Stimulated activated CD4-positive, alpha-beta T cell treated with anti-CD3 and anti-CD28 coated beads, Interleukin-15, amount 100 ng/mL, for 1 hour (primary cell): ENCODE measurements around the gene TRAPPC3L.

Experiments used
- DNase-seq, 2 donors: peaks; one replicate each; pipeline ENCODE4 v3.0.0-alpha.2; 2020; ENCODE audit warnings: low read depth in 1 of 2, low spot score in 1 of 2

The TRAPPC3L gene

GRCh38 chr6:116560130-116560529, 14.6 kb upstream of the TRAPPC3L start:
- no peak for DNase-seq

GRCh38 chr6:116557893-116558292, 12.4 kb upstream of the TRAPPC3L start:
- no peak for DNase-seq

- DNase-seq: no peak
Measured at GRCh38 chr6:116556814-116557415, 11.4 kb upstream of the TRAPPC3L start.

GRCh38 chr6:116556065-116556464, 10.6 kb upstream of the TRAPPC3L start:
- DNase-seq: no peak

GRCh38 chr6:116553451-116553850, 8.0 kb upstream of the TRAPPC3L start, which contains the start of gene CALHM4:
CALHM4 (plus strand) TSS chr6:116553751; CDS start chr6:116553794, 43 bp downstream.
- no peak for DNase-seq

- no peak for DNase-seq
Measured at GRCh38 chr6:116550796-116551195, 5.3 kb upstream of the TRAPPC3L start.

- DNase-seq: no peak
Measured at GRCh38 chr6:116547358-116547757, 1.9 kb upstream of the TRAPPC3L start.

GRCh38 chr6:116543149-116543548, 2.3 kb downstream of the TRAPPC3L start:
- no peak for DNase-seq

- DNase-seq: no peak
Measured at GRCh38 chr6:116542426-116542825, 3.1 kb downstream of the TRAPPC3L start.

GRCh38 chr6:116536216-116536621, 9.3 kb downstream of the TRAPPC3L start:
- DNase-seq: no peak

GRCh38 chr6:116535109-116535508, 10.4 kb downstream of the TRAPPC3L start:
- DNase-seq: no peak

GRCh38 chr6:116533233-116533957, 12.1 kb downstream of the TRAPPC3L start:
- DNase-seq: no peak

- DNase-seq: peak in 1 of 2 donors; percentile 8
Measured at GRCh38 chr6:116531675-116532570, 13.6 kb downstream of the TRAPPC3L start.

GRCh38 chr6:116530436-116530835, 15.0 kb downstream of the TRAPPC3L start:
- DNase-seq: no peak

GRCh38 chr6:116529466-116530290, 15.8 kb downstream of the TRAPPC3L start:
- DNase-seq: no peak

- no peak for DNase-seq
Measured at GRCh38 chr6:116528780-116529179, 16.7 kb downstream of the TRAPPC3L start.

GRCh38 chr6:116528133-116528532, 17.4 kb downstream of the TRAPPC3L start:
- no peak for DNase-seq

GRCh38 chr6:116524236-116524635, 21.2 kb downstream of the TRAPPC3L start:
- DNase-seq: no peak

GRCh38 chr6:116522896-116523295, 22.6 kb downstream of the TRAPPC3L start:
- DNase-seq: no peak

- no peak for DNase-seq
Measured at GRCh38 chr6:116518621-116519368, 26.7 kb downstream of the TRAPPC3L start.
